Peyer's patch (tissue), 4 donors: ENCODE data around the gene CCDC82.

Experiments
- CTCF ChIP-seq, 6 experiments: fragments of 450-650 bp in 4 of 6; fragments of 200-600 bp in 2 of 6; sonication (generic) in 1 of 6; IDR thresholded peaks; one replicate each; pipeline ENCODE4 v1.5.1; 2017 to 2019; ENCODE audit warnings: antibody characterized with exemption in 6 of 6, mild to moderate bottlenecking in 3 of 6, moderate library complexity in 1 of 6
- POLR2A ChIP-seq, 2 donors: fragments of 450-650 bp; IDR thresholded peaks; one replicate each; pipeline ENCODE4 v1.5.1; 2017; ENCODE audit warnings: antibody characterized with exemption in 2 of 2, mild to moderate bottlenecking in 2 of 2, moderate library complexity in 2 of 2

DNA sequence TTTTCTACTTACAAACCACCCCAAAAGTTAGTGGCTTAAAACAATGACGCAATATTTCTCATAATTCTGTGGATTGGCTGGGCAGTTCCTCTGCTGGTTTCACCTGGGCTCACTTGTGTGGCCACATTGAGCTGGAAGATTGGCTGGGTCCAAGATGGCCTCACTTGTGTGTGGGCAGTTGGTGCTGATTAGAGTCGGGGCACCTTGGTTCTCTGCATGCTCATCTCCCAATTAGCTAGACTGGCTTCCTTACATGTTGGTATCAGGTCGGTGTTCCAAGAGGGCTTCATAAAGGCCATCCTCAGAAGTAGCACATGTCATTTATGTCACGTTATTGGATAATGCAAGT, 59.2 kb downstream of the CCDC82 start:
- TF ChIP-seq POLR2A (IDR thresholded peaks at IDR 0.05), result no peak
- no peak for TF ChIP-seq CTCF (IDR thresholded peaks at IDR 0.05)
